Heart left ventricle (tissue), 16 donors: ENCODE measurements around the gene FAM76A. TPM values are rescaled to one million over a fixed set of nuclear protein-coding genes. Genes with fewer than 3 reads are reported as not detected.
"Not testable (repeated sequence)": the region's sequence is repeated elsewhere in the genome, so short reads cannot be mapped to it uniquely, and the experiment has no call there.

ENCODE experiments used
- ATAC-seq, 4 donors: fragments of 200-7000 bp; cut with Tn5 transposase; one replicate each; pipeline ENCODE4 v1.9.1; 2020 to 2022; ENCODE audit warnings: moderate library complexity in 4 of 4, mild to moderate bottlenecking in 3 of 4, moderate number of reproducible peaks in 1 of 4
- DNase-seq, 5 donors: peaks; one replicate each; pipeline ENCODE4 v3.0.0-alpha.2; 2020
- H3K27ac ChIP-seq, 12 donors: fragments of 200-600 bp; sonication (generic) in 4 of 12; one replicate each; pipeline versions ENCODE4 v1.5.0 to v1.8.0; 2016 to 2022; ENCODE audit warnings: mild to moderate bottlenecking in 2 of 12
- H3K27me3 ChIP-seq, 9 donors: fragments of 200-600 bp; sonication (generic) in 2 of 9; one replicate each; pipeline versions ENCODE4 v1.5.1 to v1.8.0; 2016 to 2022; ENCODE audit warnings: mild to moderate bottlenecking in 3 of 9
- H3K36me3 ChIP-seq, 9 donors: fragments of 200-600 bp; sonication (generic) in 2 of 9; one replicate each; pipeline versions ENCODE4 v1.5.0 to v1.8.0; 2018 to 2022; ENCODE audit warnings: mild to moderate bottlenecking in 2 of 9
- H3K4me1 ChIP-seq, 12 donors: fragments of 200-600 bp; sonication (generic) in 4 of 12; one replicate each; pipeline versions ENCODE4 v1.5.0 to v1.8.0; 2016 to 2022; ENCODE audit warnings: mild to moderate bottlenecking in 3 of 12
- H3K4me3 ChIP-seq, 12 donors: fragments of 200-600 bp; sonication (generic) in 4 of 12; one replicate each; pipeline versions ENCODE4 v1.5.0 to v1.8.0; 2017 to 2022; ENCODE audit warnings: mild to moderate bottlenecking in 9 of 12, moderate library complexity in 4 of 12
- H3K9me3 ChIP-seq, 12 donors: fragments of 200-600 bp; sonication (generic) in 4 of 12; one replicate each; pipeline versions ENCODE4 v1.5.0 to v1.8.0; 2016 to 2022; ENCODE audit warnings: mild to moderate bottlenecking in 1 of 12
- CTCF ChIP-seq, 12 donors: fragments of 200-600 bp; sonication (generic) in 4 of 12; IDR thresholded peaks; one replicate each; pipeline versions ENCODE4 v1.5.0 to v1.8.0; 2018 to 2022; ENCODE audit warnings: antibody characterized with exemption in 12 of 12, mild to moderate bottlenecking in 5 of 12
- POLR2A ChIP-seq, 2 donors: fragments of 450-650 bp; IDR thresholded peaks; one replicate each; pipeline ENCODE4 v1.6.1; 2017; ENCODE audit warnings: antibody characterized with exemption in 2 of 2, mild to moderate bottlenecking in 2 of 2, moderate library complexity in 2 of 2
- WGBS, 4 donors: extraction: QIAGEN DNeasy Blood & Tissue Kit in 2 of 4; methylation state at CpG; one replicate each; pipeline versions ENCODE4 v1.1.5 to v1.1.7; 2013 to 2018; 5-methylcytosine and 5-hydroxymethylcytosine counted together
- intact Hi-C, 10 donors: fragments of 100-400 bp; cut with DNase I; formaldehyde crosslinking; loops; one replicate each; pipeline versions ENCODE4 v1.11.1 to v1.14.2; 2022
- long read RNA-seq, 3 donors: library from polyadenylated mRNA; unstranded; transcript quantifications; one replicate each; pipeline ENCODE4 v2.0.0, GENCODE V29; 2020 to 2021
- polyA plus RNA-seq, 2 donors: library from polyadenylated mRNA; stranded (reverse); fragments of 200-250 nt; gene quantifications; one replicate each; pipeline ENCODE4 v1.2.3, GENCODE V29; 2013
- total RNA-seq, 9 donors: library from RNA; depleted of rRNA in 2 of 9; stranded (reverse); fragments of >200 nt in 2 of 9; fragmentation: NEBNext Ultra II Directional in 3 of 9; extraction: Animal tissue kit (Norgen Biotek cat#: 25700) in 3 of 9; gene quantifications; one replicate each; pipeline versions ENCODE4 v1.1.0 to v1.2.4, GENCODE V29; 2016 to 2023
- donor health status: ischemic (EF 13 %, LVEDD 7.1; RV severe dilation, severe dysfunction).
- donor health status: healthy with polysubstance abuse.
- donor health status: DM: no; HTN: yes; CAD: no.
- donor health status: DM: no; HTN: no; CAD: no.
- donor health status: ischemic (EF 25% LVEDD 6.9; RV normal size, moderate dysfunction).
- donor health status: ischemic (EF 25% LVEDD 5.7; RV mildly dilated, moderate dysfunction).
- donor health status: healthy.
- donor health status: DM: yes; HTN: yes; CAD: no.
- donor health status: ischemic (EF 35%, LVEDD 5.7; RV mildly dilated, moderate dysfunction).
- donor health status: nonischemic (EF 11% LVEDD 7.7; RV severe dilation, severe dysfunction).
- donor health status: DM: yes; HTN: yes; CAD: no.
- donor health status: PGD.
- donor health status: ischemic (EF 29% LVEDD 5.4; RV normal size, mild dysfunction).
- donor health status: nonischemic (EF 23%, LVEDD 6.1; RV moderate dilation, normal function).

FAM76A gene
- total RNA-seq = 10 to 100 TPM in 8 of 9 donors, 1 to 10 TPM in 1; 9.7 to 24.0 (median 13.5) TPM
- 1 to 10 TPM; 3.7 to 4.4 TPM for polyA plus RNA-seq
- long read RNA-seq, donor 1, transcript FAM76A-204 (9 exons, 3,567 nt) = major isoform, 6 of 9 reads
- long read RNA-seq, donor 1, partial matches to known transcripts = 0 of 9 reads
- long read RNA-seq, donor 1, other reads (novel, unspliced or antisense) = 0 of 9 reads
- long read RNA-seq, donor 2, transcript FAM76A-204 (9 exons, 3,567 nt) = major isoform, 34 of 42 reads
- long read RNA-seq, donor 2, partial matches to known transcripts = 0 of 42 reads
- long read RNA-seq, donor 2, other reads (novel, unspliced or antisense) = 6 of 42 reads
- long read RNA-seq, donor 3, transcript FAM76A-204 (9 exons, 3,567 nt) = major isoform, 13 of 16 reads
- long read RNA-seq, donor 3, partial matches to known transcripts = 0 of 16 reads
- long read RNA-seq, donor 3, other reads (novel, unspliced or antisense) = 0 of 16 reads

- DNase-seq = peak; percentile 99 to 100 (median 100)
- Histone ChIP-seq H3K4me1 (peaks cover 0 to 23% (median 17%) of the 10 kb centered on the region in 12 donors), H3K4me3 (peak within 1 kb of the TSS; percentile 71 to 100 (median 92)), H3K36me3 (peaks cover 0 to 34% (median 28%) of the 10 kb centered on the region in 9 donors), H3K27me3 (no peaks in the 10 kb centered on the region), H3K27ac (peak within 1 kb of the TSS; percentile 73 to 98 (median 93)), H3K9me3 (no peaks in the 10 kb centered on the region)
- 1 to 3% (median 3%) methylated on average over 26 to 72 of the region's 72 CpGs for WGBS, 4 donors
- ATAC-seq = peak; percentile 98 to 99 (median 99)
- intact Hi-C loops = loop anchor here in 7 of 10 donors (1.0 to 5.0 kb wide), 5 partner anchors 47 to 105 kb away; partner anchors contain the start of genes IFI6 (in 7 of the 7), STX12 (in 3 of the 7) and PPP1R8 (in 1 of the 7)
- TF ChIP-seq CTCF (IDR thresholded peaks at IDR 0.05) = peak; percentile 29 to 85 (median 52)
- peak; percentile 41 to 91 for TF ChIP-seq POLR2A (IDR thresholded peaks at IDR 0.05)
These were observed at the start of gene FAM76A for GRCh38 chr1:27725374-27726172. FAM76A (plus strand) TSS chr1:27725961; CDS start chr1:27726081, 120 bp downstream.

- TF ChIP-seq POLR2A (IDR thresholded peaks at IDR 0.05) (no peak), CTCF (IDR thresholded peaks at IDR 0.05) (no peak)
- ATAC-seq (no peak), DNase-seq (no peak)
- H3K27ac ChIP-seq = no peak overlapping the region
- peaks cover 0 to 16% (median 6%) of the 10 kb centered on the region in 12 donors for H3K9me3 ChIP-seq
- intact Hi-C loops = loop anchor here in 2 of 10 donors (5.0 to 10.0 kb wide), 2 partner anchors 46 to 298 kb away; no protein-coding TSS in a partner anchor
- no peaks in the 10 kb centered on the region for H3K36me3 ChIP-seq
- H3K27me3 ChIP-seq = no peaks in the 10 kb centered on the region
- WGBS, 4 donors = 93 to 98% (median 97%) methylated on average over 1 of the region's 1 CpG
- H3K4me1 ChIP-seq = peaks cover 0 to 18% (median 9%) of the 10 kb centered on the region in 12 donors
- H3K4me3 ChIP-seq = no peak overlapping the region
These were observed 49.4 kb upstream of the FAM76A start for GRCh38 chr1:27676410-27676809.

GRCh38 chr1:27678747-27679146 is 47.0 kb upstream of the FAM76A start:
- intact Hi-C loops = loop anchor here in 2 of 10 donors (5.0 to 10.0 kb wide), 2 partner anchors 44 to 296 kb away; no protein-coding TSS in a partner anchor
- no peaks in the 10 kb centered on the region for H3K27me3 ChIP-seq

GRCh38 chr1:27680225-27680791 is 45.5 kb upstream of the FAM76A start:
- 93 to 99% (median 96%) methylated on average over 2 of the region's 2 CpGs for WGBS, 4 donors

More at GRCh38 chr1:27678747-27679146, 47.0 kb upstream of the FAM76A start:
- H3K4me1 ChIP-seq = no peaks in the 10 kb centered on the region
- no peaks in the 10 kb centered on the region for H3K36me3 ChIP-seq
- H3K4me3 ChIP-seq = no peak overlapping the region
- no peak for ATAC-seq
- DNase-seq = no peak
- peaks cover 0 to 26% (median 10%) of the 10 kb centered on the region in 12 donors for H3K9me3 ChIP-seq
- TF ChIP-seq CTCF (IDR thresholded peaks at IDR 0.05) (no peak), POLR2A (IDR thresholded peaks at IDR 0.05) (no peak)
- no peak overlapping the region for H3K27ac ChIP-seq

GRCh38 chr1:27681580-27681979 is 44.2 kb upstream of the FAM76A start:
- H3K4me1 ChIP-seq, H3K27ac ChIP-seq, DNase-seq, ATAC-seq, H3K4me3 ChIP-seq, H3K27me3 ChIP-seq, intact Hi-C loops, H3K36me3 ChIP-seq: not testable (repeated sequence)
- WGBS, 4 donors = 95 to 97% (median 96%) methylated on average over 4 of the region's 4 CpGs
- peaks cover 0 to 26% (median 10%) of the 10 kb centered on the region in 12 donors for H3K9me3 ChIP-seq

More at GRCh38 chr1:27680225-27680791, 45.5 kb upstream of the FAM76A start:
- H3K27ac ChIP-seq, ATAC-seq, H3K27me3 ChIP-seq, H3K36me3 ChIP-seq, intact Hi-C loops, DNase-seq, H3K4me1 ChIP-seq, H3K4me3 ChIP-seq: not testable (repeated sequence)
- peaks cover 0 to 26% (median 10%) of the 10 kb centered on the region in 12 donors for H3K9me3 ChIP-seq
